GM21381 (cell line): ENCODE measurements around the gene ZFHX3.

Experiments
- ATAC-seq: cut with Tn5 transposase; IDR thresholded peaks from one replicate; pipeline ENCODE4 v1.9.1; 2021; ENCODE audit warnings: mild to moderate bottlenecking, moderate library complexity; ENCODE audit not compliant: unreplicated experiment

Gene ZFHX3

GRCh38 chr16:72910381-72910780 lies 137.5 kb downstream of the ZFHX3 start:
- no peak for ATAC-seq

- no peak for ATAC-seq
These were observed 138.7 kb downstream of the ZFHX3 start for GRCh38 chr16:72909196-72909595.

- no peak for ATAC-seq
These were observed 139.4 kb downstream of the ZFHX3 start for GRCh38 chr16:72908362-72909167.

GRCh38 chr16:72905581-72905980 lies 142.3 kb downstream of the ZFHX3 start:
- ATAC-seq: no peak

- ATAC-seq: no peak
These were observed 144.8 kb downstream of the ZFHX3 start for GRCh38 chr16:72903176-72903575.

GRCh38 chr16:72902206-72902605 lies 145.7 kb downstream of the ZFHX3 start:
- no peak for ATAC-seq

- no peak for ATAC-seq
These were observed 146.8 kb downstream of the ZFHX3 start for GRCh38 chr16:72901000-72901627.

GRCh38 chr16:72898216-72898825 lies 149.6 kb downstream of the ZFHX3 start:
- ATAC-seq: no peak

GRCh38 chr16:72897707-72898106 lies 150.2 kb downstream of the ZFHX3 start:
- ATAC-seq: no peak

- ATAC-seq: no peak
These were observed 151.3 kb downstream of the ZFHX3 start for GRCh38 chr16:72896485-72897118.

- no peak for ATAC-seq
These were observed 152.0 kb downstream of the ZFHX3 start for GRCh38 chr16:72895951-72896350.

- no peak for ATAC-seq
These were observed 153.4 kb downstream of the ZFHX3 start for GRCh38 chr16:72894293-72895151.

GRCh38 chr16:72891291-72892227 lies 156.4 kb downstream of the ZFHX3 start:
- no peak for ATAC-seq

GRCh38 chr16:72890587-72890986 lies 157.3 kb downstream of the ZFHX3 start:
- no peak for ATAC-seq

GRCh38 chr16:72889616-72890582 lies 158.0 kb downstream of the ZFHX3 start:
- no peak for ATAC-seq

GRCh38 chr16:72887537-72887936 lies 160.4 kb downstream of the ZFHX3 start:
- ATAC-seq: no peak

GRCh38 chr16:72886346-72886974 lies 161.5 kb downstream of the ZFHX3 start:
- no peak for ATAC-seq

GRCh38 chr16:72884573-72884972 lies 163.4 kb downstream of the ZFHX3 start:
- no peak for ATAC-seq
